Measurements from ENCODE around the gene SALL3. TPM values are rescaled to one million over a fixed set of nuclear protein-coding genes. Genes with fewer than 3 reads are reported as not detected.

Gene SALL3
- total RNA-seq, 2 donors from 2014 or later: 3.0 to 40.8 TPM

GRCh38 chr18:78965260-78965659 is 14.4 kb upstream of the SALL3 start:
- Histone ChIP-seq H3K9me3 (no peaks in the 10 kb centered on the region), H3K4me1 (replicated peaks) (no peaks in the 10 kb centered on the region), H3K36me3 (no peaks in the 10 kb centered on the region), H3K27me3 (replicated peaks; ENCODE audit: insufficient read depth) (no peaks in the 10 kb centered on the region), H3K27ac (no peak overlapping the region), H3K4me3 (no peak overlapping the region)
- TF ChIP-seq CTCF (IDR thresholded peaks at IDR 0.05): no peak
- no peak for TF ChIP-seq POLR2AphosphoS5 (IDR thresholded peaks at IDR 0.05)
- TF ChIP-seq POLR2A (IDR thresholded peaks at IDR 0.05): no peak
- DNase-seq (ENCODE audit: low spot score): no peak
- intact Hi-C loops (cut with DNase I): no loop called here
- 83% methylated on average over 23 of the region's 23 CpGs for WGBS

- intact Hi-C loops (cut with DNase I): no loop called here
- H3K27me3 ChIP-seq (replicated peaks; ENCODE audit: insufficient read depth): no peaks in the 10 kb centered on the region
- H3K27ac ChIP-seq: no peak overlapping the region
- H3K4me1 ChIP-seq (replicated peaks): no peaks in the 10 kb centered on the region
- H3K36me3 ChIP-seq: no peaks in the 10 kb centered on the region
- DNase-seq (ENCODE audit: low spot score): no peak
- no peak overlapping the region for H3K4me3 ChIP-seq
- H3K9me3 ChIP-seq: no peaks in the 10 kb centered on the region
- TF ChIP-seq POLR2AphosphoS5 (IDR thresholded peaks at IDR 0.05): no peak
- no peak for TF ChIP-seq POLR2A (IDR thresholded peaks at IDR 0.05)
- no peak for TF ChIP-seq CTCF (IDR thresholded peaks at IDR 0.05)
- 88% methylated on average over 18 of the region's 18 CpGs for WGBS
Observed at GRCh38 chr18:78965917-78966792, 13.5 kb upstream of the SALL3 start.

GRCh38 chr18:78966793-78967106 is 12.9 kb upstream of the SALL3 start:
- no peak overlapping the region for H3K27ac ChIP-seq
- TF ChIP-seq CTCF (IDR thresholded peaks at IDR 0.05) (no peak), POLR2AphosphoS5 (IDR thresholded peaks at IDR 0.05) (no peak), POLR2A (IDR thresholded peaks at IDR 0.05) (no peak)
- no peak overlapping the region for H3K4me3 ChIP-seq
- H3K4me1 ChIP-seq (replicated peaks): no peaks in the 10 kb centered on the region
- no peaks in the 10 kb centered on the region for H3K9me3 ChIP-seq
- intact Hi-C loops (cut with DNase I): no loop called here
- H3K27me3 ChIP-seq (replicated peaks; ENCODE audit: insufficient read depth): peaks cover 3% of the 10 kb centered on the region
- DNase-seq (ENCODE audit: low spot score): no peak
- 77% methylated on average over 1 of the region's 1 CpG for WGBS
- H3K36me3 ChIP-seq: no peaks in the 10 kb centered on the region

GRCh38 chr18:78967692-78968091 is 11.9 kb upstream of the SALL3 start:
- Histone ChIP-seq H3K27me3 (replicated peaks; ENCODE audit: insufficient read depth) (peaks cover 7% of the 10 kb centered on the region), H3K27ac (no peak overlapping the region), H3K4me3 (no peak overlapping the region), H3K4me1 (replicated peaks) (no peaks in the 10 kb centered on the region), H3K36me3 (no peaks in the 10 kb centered on the region), H3K9me3 (no peaks in the 10 kb centered on the region)
- TF ChIP-seq POLR2AphosphoS5 (IDR thresholded peaks at IDR 0.05): no peak
- no peak for TF ChIP-seq CTCF (IDR thresholded peaks at IDR 0.05)
- TF ChIP-seq POLR2A (IDR thresholded peaks at IDR 0.05): no peak
- 88% methylated on average over 6 of the region's 6 CpGs for WGBS
- no peak for DNase-seq (ENCODE audit: low spot score)
- intact Hi-C loops (cut with DNase I): no loop called here
